ENCODE data around the gene KCNG2.

Gene KCNG2

GRCh38 chr18:79818036-79818435 is 20.3 kb downstream of the KCNG2 start:
- DNase-seq (ENCODE audit: low read depth in 2 of 3, low spot score in 2 of 3), result no peak

GRCh38 chr18:79818631-79819030 is 20.9 kb downstream of the KCNG2 start:
- DNase-seq (ENCODE audit: low read depth in 2 of 3, low spot score in 2 of 3), result no peak

GRCh38 chr18:79819064-79819967 is 21.6 kb downstream of the KCNG2 start:
- DNase-seq (ENCODE audit: low read depth in 2 of 3, low spot score in 2 of 3), result no peak

- DNase-seq (ENCODE audit: low read depth in 2 of 3, low spot score in 2 of 3), result no peak
Measured at GRCh38 chr18:79819968-79820351, 22.2 kb downstream of the KCNG2 start.

GRCh38 chr18:79823120-79823519 is 25.4 kb downstream of the KCNG2 start:
- no peak for DNase-seq (ENCODE audit: low read depth in 2 of 3, low spot score in 2 of 3)

- DNase-seq (ENCODE audit: low read depth in 2 of 3, low spot score in 2 of 3), result no peak
Measured at GRCh38 chr18:79825913-79826312, 28.2 kb downstream of the KCNG2 start.

- DNase-seq (ENCODE audit: low read depth in 2 of 3, low spot score in 2 of 3), result no peak
Measured at GRCh38 chr18:79826966-79827365, 29.2 kb downstream of the KCNG2 start.

- DNase-seq (ENCODE audit: low read depth in 2 of 3, low spot score in 2 of 3), result no peak
Measured at GRCh38 chr18:79828258-79828657, 30.5 kb downstream of the KCNG2 start.

- no peak for DNase-seq (ENCODE audit: low read depth in 2 of 3, low spot score in 2 of 3)
Measured at GRCh38 chr18:79829136-79829854, 31.6 kb downstream of the KCNG2 start.

GRCh38 chr18:79832169-79832568 is 34.4 kb downstream of the KCNG2 start:
- no peak for DNase-seq (ENCODE audit: low read depth in 2 of 3, low spot score in 2 of 3)

- no peak for DNase-seq (ENCODE audit: low read depth in 2 of 3, low spot score in 2 of 3)
Measured at GRCh38 chr18:79834834-79835233, 37.1 kb downstream of the KCNG2 start.

GRCh38 chr18:79841936-79842335 is 44.2 kb downstream of the KCNG2 start:
- no peak for DNase-seq (ENCODE audit: low read depth in 2 of 3, low spot score in 2 of 3)

- no peak for DNase-seq (ENCODE audit: low read depth in 2 of 3, low spot score in 2 of 3)
Measured at GRCh38 chr18:79844999-79845563, 47.3 kb downstream of the KCNG2 start.

- no peak for DNase-seq (ENCODE audit: low read depth in 2 of 3, low spot score in 2 of 3)
Measured at GRCh38 chr18:79846936-79847557, 49.3 kb downstream of the KCNG2 start.

GRCh38 chr18:79847606-79848293 is 50.0 kb downstream of the KCNG2 start:
- no peak for DNase-seq (ENCODE audit: low read depth in 2 of 3, low spot score in 2 of 3)

GRCh38 chr18:79848294-79848578 is 50.5 kb downstream of the KCNG2 start:
- no peak for DNase-seq (ENCODE audit: low read depth in 2 of 3, low spot score in 2 of 3)

- no peak for DNase-seq (ENCODE audit: low read depth in 2 of 3, low spot score in 2 of 3)
Measured at GRCh38 chr18:79848579-79849327, 51.0 kb downstream of the KCNG2 start.

- DNase-seq (ENCODE audit: low read depth in 2 of 3, low spot score in 2 of 3), result no peak
Measured at GRCh38 chr18:79849328-79850207, 51.8 kb downstream of the KCNG2 start.

GRCh38 chr18:79850731-79851130 is 53.0 kb downstream of the KCNG2 start:
- DNase-seq (ENCODE audit: low read depth in 2 of 3, low spot score in 2 of 3), result no peak

GRCh38 chr18:79851489-79851888 is 53.8 kb downstream of the KCNG2 start:
- no peak for DNase-seq (ENCODE audit: low read depth in 2 of 3, low spot score in 2 of 3)

All from activated CD8-positive, alpha-beta memory T cell treated with anti-CD3 and anti-CD28 coated beads for 48 hours (primary cell).